H1 (cell line): ENCODE results near the gene FCMR. TPM values are rescaled to one million over a fixed set of nuclear protein-coding genes. Genes with fewer than 3 reads are reported as not detected.

Experiments used
- CREB1 ChIP-seq: IDR thresholded peaks from 2 replicates; pipeline ENCODE4 v1.6.1; 2012; ENCODE audit warnings: inconsistent platforms
- HDAC6 ChIP-seq: IDR thresholded peaks from one replicate; pipeline ENCODE4 v1.7.1; 2012; ENCODE audit warnings: low read depth, mild to moderate bottlenecking, inconsistent platforms, low read length, moderate library complexity
- JUN ChIP-seq: IDR thresholded peaks from 2 replicates; pipeline ENCODE4 v1.6.1; 2011; ENCODE audit warnings: low read depth, mild to moderate bottlenecking, improper control_type of control experiment, low read length
- RBBP5 ChIP-seq: IDR thresholded peaks from 2 replicates; pipeline ENCODE4 v1.7.1; 2012; ENCODE audit warnings: low read depth, mild to moderate bottlenecking, inconsistent platforms, low read length, moderate library complexity, borderline replicate concordance
- ZNF274 ChIP-seq: IDR thresholded peaks from 2 replicates; pipeline ENCODE4 v1.7.0; 2012; ENCODE audit warnings: low read length, borderline replicate concordance; ENCODE audit errors: extremely low read depth
- polyA plus RNA-seq, 7 experiments: library from polyadenylated mRNA; depleted of rRNA in 3 of 7; stranded (reverse) in 5 of 7; unstranded in 2 of 7; fragments of >200 nt in 5 of 7; fragments of 200-250 nt in 2 of 7; gene quantifications; 1 replicate in 5 of 7; 2 replicates in 1 of 7; 4 replicates in 1 of 7; pipeline versions ENCODE4 v1.2.1 to v1.2.3, GENCODE V29; 2011 to 2013; ENCODE audit warnings: missing spikeins in 2 of 7, mixed read lengths in 2 of 7
- total RNA-seq: library from RNA; stranded (reverse); fragmentation: NEBNext Ultra II Directional; extraction: Animal tissue kit (Norgen Biotek cat#: 25700); gene quantifications from 2 replicates; pipeline ENCODE4 v1.2.1, GENCODE V29; 2021

FCMR gene
- total and polyA plus RNA-seq, 2 of the 8 experiments (the other 6 are each of a cell fraction or from before 2014, with no cell fraction given), result 0.53 TPM; not detected in 1

DNA sequence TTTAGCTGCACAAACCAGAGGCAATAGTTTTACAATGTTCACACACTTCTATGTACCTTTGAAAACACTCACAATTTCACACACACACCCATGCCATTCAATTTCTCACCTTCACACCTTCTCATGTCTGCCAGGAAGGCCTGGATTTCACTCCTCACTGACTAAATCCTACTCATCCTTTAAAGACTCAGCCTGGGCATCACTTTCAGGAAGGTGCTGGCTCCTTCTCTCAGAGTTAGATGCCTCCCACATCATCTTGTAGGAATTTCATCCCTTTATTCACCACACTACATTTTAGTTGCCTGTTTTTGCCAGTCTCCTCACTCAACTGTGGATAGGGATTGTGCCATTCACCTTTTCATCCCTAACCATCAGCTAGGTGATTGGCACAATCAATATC lies 54.0 kb downstream of the FCMR start (continued):
- TF ChIP-seq HDAC6 (no peak), JUN (no peak), RBBP5 (no peak), CREB1 (no peak), ZNF274 (no peak)
